Measurements from ENCODE around the gene TLCD3A.
"Not testable (repeated sequence)": the region's sequence is repeated elsewhere in the genome, so short reads cannot be mapped to it uniquely, and the experiment has no call there.

Gene TLCD3A

DNA sequence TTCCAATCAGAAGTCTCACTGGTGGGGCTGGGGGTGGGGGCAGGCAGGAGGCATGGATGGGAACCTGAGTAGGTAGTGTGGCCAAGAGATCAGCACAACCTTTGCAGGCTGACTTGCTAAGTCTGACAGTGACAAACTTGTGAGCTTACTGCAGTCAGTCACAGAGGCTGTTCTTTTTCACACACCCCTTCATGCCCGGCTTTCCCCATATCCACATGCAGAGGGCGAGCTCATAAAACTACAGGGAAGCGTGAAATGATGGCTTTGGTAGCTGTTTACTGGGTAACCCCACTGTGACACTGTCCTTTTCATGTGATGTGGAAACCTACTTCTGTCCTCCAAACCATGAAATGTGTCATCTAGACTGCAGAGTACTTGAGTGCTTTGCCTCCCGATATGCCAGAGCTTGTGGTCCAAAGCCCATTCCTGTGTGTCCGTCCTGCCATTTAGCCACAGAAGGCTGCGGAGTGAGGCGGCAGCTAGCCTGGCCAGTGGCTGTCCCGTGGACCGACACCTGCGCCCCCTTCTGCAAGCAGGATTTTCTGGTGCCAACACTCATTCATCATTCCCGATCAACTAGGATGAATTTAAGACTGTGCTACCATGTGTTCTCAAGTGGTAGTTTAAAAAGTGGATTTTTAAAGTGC, 9.9 kb downstream of the TLCD3A start:
- intact Hi-C loops (cut with DNase I), result no loop called here
- DNase-seq, result no peak

DNA sequence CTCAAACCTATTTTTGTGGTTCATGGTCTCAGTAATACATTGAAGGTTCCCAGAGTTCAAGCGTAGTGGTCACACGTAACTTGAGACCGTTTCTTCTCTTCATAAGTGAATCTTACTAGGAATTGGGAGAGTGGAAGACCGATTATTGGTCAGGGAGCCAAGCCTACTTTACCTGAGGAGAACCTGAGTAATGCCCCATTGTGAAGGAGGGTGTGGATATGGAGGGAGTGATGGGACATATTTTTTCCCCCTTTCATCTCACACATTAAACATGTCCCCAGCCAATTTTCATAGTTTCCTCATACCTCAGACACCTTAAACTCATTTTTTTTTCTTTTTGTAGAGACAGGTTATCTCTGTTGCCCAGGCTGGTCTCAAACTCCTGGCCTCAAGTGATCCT, 10.7 kb downstream of the TLCD3A start:
- DNase-seq, result no peak
- intact Hi-C loops (cut with DNase I), result no loop called here

DNA sequence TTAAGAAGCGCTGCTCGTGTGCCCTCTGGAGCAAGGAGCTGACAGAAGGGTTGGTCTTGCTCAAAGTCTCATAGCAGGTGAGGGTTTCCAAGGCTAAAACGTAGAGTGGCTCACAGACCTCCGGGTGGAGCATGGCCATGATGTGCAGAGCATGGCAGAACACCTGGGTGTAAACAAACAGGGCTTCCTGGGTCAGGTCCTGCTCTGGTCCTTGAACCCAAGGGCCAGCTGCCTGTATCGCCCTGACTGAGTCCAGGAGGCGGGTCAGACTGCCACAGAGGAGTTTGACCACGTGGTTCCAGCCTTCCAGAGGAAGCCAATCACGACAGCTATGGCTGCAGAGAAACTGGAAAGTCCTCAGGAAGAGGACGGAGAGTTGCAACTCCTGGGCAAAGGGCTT, 12.5 kb downstream of the TLCD3A start:
- DNase-seq, result no peak
- intact Hi-C loops (cut with DNase I), result no loop called here

DNA sequence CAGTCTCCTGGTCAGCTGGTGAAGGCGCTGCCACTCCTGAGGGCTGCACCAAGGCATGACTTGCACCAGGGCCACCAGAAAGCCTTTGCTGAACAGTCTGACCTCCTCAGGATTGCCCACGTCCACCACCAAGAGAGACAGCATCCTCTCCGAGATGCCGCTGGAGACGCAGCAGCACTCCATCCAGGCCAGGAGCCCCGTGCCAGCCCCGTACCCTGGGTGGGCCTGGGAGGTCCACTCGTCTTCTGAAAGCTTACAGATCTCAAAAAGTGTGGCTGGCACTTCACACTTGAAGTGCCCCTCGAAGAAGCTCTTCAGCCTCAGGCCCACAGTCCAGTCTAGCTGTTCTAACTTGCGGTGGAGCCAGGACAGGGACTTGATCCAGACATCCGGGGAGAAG, 13.0 kb downstream of the TLCD3A start:
- no peak for DNase-seq
- intact Hi-C loops (cut with DNase I), result no loop called here

DNA sequence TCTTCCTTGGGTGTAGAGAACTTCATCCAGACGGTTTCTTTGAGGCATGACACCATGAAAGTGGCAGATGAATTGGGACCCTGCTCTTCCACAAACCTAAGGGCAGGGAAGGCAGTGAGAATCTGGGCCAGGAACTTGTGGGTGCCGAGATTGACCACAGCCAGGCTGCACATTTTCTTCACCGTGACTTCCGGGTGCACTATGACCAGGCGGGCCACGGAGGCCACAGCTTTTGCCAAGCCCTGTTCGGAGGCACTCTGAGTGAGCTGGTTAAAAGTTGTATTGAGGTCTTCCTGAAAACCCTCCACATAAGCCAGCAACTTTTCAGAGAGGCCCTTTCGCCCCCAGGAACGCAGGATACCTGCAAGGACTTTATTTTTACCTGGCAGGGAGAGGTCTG, 13.8 kb downstream of the TLCD3A start:
- intact Hi-C loops (cut with DNase I), result no loop called here
- no peak for DNase-seq

DNA sequence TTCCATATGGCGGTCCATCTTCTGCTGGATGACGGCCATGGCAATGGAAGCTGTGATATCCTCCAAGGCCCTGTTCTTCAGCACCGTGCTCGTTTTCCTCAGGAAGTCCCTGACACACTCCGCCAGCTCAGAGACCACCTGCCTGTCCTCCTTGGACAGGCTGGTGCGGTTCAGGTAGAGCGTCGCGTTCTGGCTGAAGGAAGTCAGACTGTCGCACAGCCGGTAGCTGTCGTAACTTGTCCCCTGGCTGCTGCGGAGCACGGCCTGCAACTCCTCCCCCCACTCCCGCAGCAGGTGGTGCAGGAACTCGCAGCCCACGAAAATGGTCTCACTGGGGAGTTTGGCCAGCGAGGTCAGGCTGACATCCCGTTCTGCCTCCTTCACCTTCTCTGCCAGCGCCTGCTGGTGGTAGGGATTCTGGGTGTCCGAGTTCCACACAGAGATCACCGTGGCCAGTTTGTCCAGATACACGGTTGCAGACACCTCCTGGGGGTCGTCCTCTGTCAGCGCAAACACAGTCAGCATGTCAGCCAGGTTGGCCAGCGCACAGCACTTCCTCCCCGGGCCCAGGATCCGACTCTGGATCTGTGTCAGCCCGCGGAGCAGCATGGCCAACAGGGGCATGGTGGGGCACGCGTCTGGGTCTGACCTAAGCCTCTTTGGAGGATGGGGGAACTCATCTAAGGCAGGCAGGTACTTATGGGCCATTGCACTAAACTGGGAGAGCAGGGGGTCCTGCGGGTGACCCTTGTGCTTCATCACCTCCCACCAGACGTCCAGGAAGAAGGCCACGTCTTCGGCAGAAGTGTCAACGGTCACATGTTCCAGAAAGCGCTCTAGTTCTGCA, 14.6 kb downstream of the TLCD3A start:
- DNase-seq, result no peak
- intact Hi-C loops (cut with DNase I), result no loop called here

DNA sequence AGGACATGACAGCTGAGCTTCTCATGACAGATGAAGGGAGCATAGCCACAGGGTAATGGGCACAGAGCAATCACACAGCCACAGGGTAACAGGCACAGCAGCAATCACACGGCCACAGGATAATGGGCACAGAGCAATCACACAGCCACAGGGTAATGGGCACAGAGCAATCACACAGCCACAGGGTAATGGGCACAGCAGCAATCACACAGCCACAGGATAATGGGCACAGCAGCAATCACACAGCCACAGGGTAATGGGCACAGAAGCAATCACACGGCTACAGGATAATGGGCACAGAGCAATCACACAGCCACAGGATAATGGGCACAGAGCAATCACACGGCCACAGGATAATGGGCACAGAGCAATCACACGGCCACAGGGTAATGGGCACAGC, 16.2 kb downstream of the TLCD3A start:
- intact Hi-C loops (cut with DNase I); DNase-seq: not testable (repeated sequence)

DNA sequence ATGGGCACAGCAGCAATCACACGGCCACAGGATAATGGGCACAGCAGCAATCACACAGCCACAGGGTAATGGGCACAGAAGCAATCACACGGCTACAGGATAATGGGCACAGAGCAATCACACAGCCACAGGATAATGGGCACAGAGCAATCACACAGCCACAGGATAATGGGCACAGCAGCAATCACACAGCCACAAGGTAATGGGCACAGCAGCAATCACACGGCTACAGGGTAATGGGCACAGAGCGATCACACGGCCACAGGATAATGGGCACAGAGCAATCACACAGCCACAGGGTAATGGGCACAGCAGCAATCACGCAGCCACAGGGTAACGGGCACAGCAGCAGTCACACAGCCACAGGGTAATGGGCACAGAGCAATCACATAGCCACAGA, 17.0 kb downstream of the TLCD3A start:
- DNase-seq; intact Hi-C loops (cut with DNase I): not testable (repeated sequence)

DNA sequence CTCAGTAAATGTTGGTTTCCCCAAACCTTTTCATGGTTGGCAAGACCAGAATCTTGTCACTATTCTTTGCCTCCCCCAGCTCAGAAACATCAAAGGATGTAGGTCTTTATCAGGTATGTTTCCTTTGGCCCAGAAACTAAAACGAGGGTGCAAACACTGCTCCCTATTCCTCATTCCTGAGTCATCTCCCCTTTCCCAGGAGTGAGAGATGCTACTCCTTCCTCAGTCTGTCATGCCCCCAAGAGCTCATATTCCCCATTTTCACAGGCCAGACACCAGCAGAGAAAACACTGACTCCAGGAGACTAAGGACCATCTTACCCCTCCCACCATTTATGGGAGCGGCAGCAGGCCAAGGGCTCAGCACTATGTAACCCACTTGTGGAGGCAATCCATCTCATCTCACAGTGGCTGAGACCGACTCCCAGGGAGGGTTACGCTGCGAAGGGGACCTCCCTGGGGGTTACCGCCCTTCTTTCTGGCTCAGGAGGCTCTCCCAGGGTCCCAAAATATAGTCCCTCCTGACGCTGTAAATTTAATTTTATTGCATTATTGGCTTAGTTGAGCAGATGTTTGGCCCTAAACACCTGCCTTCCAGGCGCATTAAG, 18.1 kb downstream of the TLCD3A start:
- intact Hi-C loops (cut with DNase I), result no loop called here

DNA sequence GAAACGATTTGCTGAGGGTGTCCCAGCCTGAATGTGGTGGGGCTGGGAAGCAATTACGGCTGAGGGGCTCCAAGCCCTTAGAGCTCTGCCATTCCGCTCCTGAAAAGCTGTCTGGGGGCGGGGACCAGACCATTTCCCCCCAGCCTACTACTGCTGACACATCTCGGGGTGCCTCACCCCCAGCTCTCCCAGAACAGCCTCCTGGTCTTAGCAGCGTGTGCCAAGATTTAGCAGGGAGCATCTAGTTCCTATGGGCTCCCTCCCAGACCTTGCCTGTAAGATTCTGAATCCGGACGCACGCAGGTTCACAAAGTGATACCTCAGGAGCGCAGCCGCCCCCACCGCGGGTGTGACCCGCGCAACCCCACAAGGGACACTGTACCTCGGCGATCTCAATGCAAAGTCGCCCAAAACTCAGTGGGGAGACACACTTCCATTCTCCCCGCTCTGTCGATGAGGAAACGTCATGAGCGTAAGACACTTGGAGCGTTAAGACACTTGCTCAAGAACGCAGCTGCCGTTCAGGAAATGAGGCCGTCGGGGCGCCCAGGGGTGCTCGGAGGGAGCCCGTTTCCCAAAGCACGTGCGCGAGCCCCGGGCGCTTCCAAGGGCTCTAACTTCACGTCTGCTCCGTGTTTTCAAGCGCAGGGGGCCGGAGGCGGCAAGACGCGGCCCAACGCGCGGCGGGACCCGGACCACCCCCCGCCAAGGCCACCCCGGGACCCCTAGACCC, 19.0 kb downstream of the TLCD3A start:
- DNase-seq, result peak in 21 of 42 donors; percentile 4 to 48 (median 19)
- intact Hi-C loops (cut with DNase I), result no loop called here

More for the DNA sequence above, 18.1 kb downstream of the TLCD3A start:
- no peak for DNase-seq

DNA sequence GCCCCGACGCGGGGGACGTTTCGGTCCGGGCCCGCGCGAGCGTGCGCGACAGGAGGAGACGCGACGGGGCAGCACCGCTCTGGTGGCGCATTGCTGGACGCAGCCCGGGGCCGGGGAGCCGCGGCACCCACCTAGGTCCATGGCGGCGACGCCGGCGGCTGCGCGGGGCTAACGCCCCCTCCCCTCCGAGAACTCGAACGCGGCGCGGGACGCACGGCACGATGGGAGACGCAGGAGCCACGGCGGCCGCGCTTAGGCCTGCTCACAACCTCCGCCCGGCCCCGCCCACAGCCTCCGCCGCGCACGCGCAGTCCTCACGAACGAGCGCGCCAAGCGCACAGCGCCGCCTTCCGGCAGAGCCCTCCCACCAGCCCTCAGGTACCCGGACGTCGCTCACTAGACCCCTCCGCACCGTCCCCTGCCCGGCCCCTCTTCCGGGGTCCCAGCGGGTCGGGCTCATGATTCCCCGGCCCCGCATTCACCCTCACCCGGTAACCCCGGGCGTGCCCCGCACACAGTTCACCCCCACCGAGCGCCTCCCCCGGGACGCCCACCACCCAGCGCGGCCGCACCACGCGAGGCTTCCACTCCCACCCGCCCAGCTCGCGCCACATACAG, 19.7 kb downstream of the TLCD3A start, which contains the start of gene GEMIN4:
TSS of gene GEMIN4 (minus strand) at position 263 of the 618 bp plus-strand sequence. CDS start at position 141, 122 bp downstream.
- intact Hi-C loops (cut with DNase I), result no loop called here
- DNase-seq, result peak; percentile 72 to 97 (median 94)

DNA sequence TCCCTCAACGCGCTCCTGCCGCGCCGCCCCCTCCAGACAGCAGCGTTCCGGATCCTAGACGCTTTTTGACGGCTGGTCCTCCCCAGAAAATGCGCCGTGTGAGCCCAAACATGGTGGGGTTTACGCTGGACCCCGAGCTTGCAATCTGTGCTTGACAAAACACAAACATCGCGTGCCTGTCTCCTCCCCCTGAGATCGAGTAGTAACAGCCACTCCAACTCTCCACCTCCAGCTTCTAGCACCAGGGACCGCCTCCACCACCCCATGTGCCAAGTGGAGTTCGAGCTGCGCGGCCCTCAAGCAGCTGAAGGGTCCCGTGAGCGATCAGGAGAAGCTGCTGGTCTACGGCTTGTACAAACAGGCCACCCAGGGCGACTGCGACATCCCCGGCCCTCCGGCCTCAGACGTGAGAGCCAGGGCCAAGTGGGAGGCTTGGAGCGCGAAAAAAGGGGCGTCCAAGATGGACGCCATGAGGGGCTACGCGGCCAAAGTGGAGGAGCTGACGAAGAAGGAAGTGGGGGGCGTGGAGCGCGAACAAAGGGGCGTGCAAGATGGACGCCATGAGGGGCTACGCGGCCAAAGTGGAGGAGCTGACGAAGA, 20.3 kb downstream of the TLCD3A start:
- DNase-seq, result peak in 41 of 42 donors; percentile 4 to 72 (median 37)
- intact Hi-C loops (cut with DNase I), result no loop called here

DNA sequence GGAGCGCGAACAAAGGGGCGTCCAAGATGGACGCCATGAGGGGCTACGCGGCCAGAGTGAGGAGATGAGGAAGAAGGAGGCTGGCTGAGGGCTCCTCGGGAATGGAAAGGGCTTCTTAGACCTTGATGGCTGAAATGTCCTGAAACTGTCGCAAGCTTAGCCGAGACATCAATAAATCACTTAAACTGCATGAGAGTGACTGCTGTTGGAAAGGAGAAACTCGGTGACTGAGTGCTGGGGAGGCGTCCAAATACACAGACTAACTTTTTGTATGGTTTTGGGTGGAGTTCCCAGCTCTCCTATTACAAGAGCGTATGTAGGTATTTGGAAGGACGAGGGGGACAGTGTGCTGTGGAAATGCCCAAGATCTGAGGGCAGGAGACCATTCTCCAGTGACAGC, 21.0 kb downstream of the TLCD3A start:
- intact Hi-C loops (cut with DNase I), result no loop called here
- no peak for DNase-seq

DNA sequence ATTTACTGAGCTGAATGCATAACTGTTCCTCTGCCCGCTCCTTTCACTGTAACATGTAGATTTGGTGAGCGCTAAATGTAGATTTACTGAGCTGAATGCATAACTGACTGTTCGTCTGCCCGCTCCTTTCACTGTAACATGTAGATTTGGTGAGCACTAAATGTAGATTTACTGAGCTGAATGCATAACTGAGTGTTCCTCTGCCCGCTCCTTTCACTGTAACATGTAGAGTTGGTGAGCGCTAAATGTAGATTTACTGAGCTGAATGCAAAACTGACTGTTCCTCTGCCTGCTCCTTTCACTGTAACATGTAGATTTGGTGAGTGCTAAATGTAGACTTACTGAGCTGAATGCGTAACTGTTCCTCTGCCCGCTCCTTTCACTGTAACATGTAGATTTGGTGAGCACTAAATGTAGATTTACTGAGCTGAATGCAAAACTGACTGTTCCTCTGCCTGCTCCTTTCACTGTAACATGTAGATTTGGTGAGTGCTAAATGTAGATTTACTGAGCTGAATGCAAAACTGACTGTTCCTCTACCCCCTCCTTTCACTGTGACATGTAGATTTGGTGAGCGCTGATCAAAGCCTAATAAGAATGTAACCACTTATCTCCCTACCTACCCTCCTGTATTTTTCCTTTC, 23.0 kb downstream of the TLCD3A start:
- DNase-seq; intact Hi-C loops (cut with DNase I): not testable (repeated sequence)

DNA sequence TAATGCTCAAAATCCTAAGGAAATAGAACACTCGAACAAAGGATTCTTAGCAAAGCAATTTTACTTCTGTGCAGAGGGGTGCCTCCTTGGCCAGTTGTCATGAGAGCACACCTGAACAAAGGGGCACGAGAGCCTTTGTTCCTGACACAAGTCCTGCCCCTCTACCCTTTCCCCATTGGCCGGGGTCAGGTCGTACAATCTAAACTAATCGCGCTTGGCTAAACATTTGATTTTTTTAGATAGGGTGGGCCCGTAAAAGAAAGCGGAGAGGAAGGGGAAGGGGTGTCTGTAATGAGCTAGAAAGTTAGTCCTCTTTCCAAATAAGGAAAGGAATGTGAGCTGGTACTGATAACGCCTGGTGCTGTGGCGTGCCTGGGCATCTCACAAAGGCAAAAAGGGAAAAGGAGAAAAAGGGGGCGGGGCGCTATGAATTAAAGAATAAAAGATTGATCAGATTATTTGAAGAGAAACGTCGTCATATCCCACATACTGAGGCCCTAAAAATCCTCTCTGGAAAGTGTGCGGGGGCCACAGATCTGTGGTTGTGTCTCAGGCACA, 23.7 kb downstream of the TLCD3A start:
- DNase-seq; intact Hi-C loops (cut with DNase I): not testable (repeated sequence)

DNA sequence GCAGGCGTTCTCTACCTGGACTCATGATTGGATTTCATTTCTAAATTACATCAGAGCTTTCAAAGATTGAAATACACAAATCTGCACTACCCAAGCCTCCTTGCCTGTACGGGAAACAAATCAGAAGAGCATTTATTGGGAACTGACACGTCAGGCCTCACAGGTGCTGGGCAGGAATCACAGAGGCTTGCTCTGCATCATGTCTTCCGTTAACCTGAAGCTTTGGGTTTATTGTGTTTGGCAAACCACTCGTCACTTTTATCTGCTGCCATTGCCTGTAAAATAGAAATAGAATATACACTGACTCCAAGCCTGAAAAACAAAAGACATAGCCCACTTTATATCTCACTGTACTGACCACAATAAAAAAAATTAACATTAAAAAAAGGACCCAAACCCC, 27.6 kb downstream of the TLCD3A start:
- DNase-seq, result no peak
- intact Hi-C loops (cut with DNase I), result no loop called here

DNA sequence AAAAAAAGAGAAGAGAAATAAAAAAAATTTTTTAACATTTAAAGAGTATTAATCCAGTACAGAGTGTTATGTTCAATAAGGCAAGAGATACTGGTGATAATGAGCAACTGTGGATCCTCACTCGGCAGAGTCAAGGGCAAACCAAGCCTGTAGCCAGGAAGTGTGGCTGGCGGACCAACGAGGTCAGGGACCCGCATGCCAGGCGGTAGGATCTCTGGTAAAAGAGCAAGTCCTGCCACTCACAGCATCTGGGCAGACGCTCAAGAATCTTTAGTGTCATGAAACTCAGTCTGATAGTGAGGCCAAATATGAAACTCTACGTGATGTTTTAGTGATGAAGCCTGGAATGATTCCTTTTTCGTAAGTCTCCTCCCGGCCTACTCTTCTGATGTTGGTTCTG, 28.0 kb downstream of the TLCD3A start:
- intact Hi-C loops (cut with DNase I), result no loop called here
- no peak for DNase-seq

DNA sequence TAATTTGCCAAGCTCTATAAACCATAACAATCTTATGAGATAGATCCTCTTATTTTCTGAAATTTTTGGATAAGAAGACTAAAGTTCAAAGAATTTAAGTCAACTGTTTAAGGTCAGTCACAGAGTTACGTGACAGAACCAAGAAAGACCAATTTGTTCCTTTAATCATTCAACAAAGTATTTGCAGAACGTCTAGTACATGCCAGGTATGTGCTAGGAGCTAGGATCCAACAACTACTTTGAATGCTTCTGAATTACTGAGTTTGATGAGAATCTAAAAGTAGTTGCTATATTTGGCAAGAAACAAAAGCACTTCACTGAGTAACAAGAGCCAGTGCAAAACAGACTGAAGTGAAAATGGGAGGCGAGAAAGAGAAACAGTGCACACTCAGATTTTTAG, 34.7 kb downstream of the TLCD3A start:
- intact Hi-C loops (cut with DNase I), result no loop called here
- DNase-seq, result no peak

Data from head of caudate nucleus (tissue), 42 donors.